GM21423 (cell line): ENCODE data around the gene DNAJB2.

Experiments used
- ATAC-seq: cut with Tn5 transposase; IDR thresholded peaks from one replicate; pipeline ENCODE4 v1.9.1; 2021; ENCODE audit warnings: mild to moderate bottlenecking, moderate library complexity; ENCODE audit not compliant: unreplicated experiment

Gene DNAJB2

DNA sequence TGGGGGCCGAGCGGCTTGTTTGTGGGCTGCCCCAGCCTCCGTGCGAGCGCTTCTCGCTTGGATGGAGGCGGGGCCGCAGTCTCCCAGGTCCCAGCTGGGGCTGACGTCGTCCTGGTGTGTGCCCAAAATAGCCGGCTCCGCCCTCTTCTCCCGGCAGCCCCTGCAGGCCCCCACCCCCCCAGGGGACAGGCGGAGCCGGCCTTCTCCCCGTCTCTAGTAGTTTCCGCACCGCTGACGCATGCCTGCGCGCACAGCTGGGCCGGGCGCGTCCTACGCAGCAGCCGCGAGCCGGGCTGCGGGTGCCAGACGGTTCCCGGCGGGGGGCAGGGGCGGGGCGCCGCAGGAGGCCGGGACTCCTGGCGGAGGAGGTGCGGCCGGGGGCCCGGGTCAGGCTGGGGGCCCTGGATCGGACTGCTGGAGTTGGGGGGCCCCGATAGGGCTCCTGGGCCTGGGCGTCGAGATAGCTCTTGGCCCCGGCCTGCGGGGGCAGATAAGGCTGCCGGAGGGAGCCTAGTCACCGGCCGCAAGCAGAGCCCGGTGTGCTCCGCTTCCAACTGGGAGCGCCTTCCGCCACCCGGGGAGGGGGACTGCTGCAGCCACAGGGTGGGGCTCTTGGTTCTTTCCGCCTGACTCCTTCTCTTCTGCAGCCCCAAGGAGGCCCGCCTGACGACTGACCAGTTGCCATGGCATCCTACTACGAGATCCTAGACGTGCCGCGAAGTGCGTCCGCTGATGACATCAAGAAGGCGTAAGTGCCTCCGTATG is at the start of gene DNAJB2:
Gene DNAJB2, plus strand, starts transcription at position 216 of the 765 bp plus-strand sequence. Its CDS starts 468 bp downstream, at position 684.
- peak; percentile 86 for ATAC-seq

DNA sequence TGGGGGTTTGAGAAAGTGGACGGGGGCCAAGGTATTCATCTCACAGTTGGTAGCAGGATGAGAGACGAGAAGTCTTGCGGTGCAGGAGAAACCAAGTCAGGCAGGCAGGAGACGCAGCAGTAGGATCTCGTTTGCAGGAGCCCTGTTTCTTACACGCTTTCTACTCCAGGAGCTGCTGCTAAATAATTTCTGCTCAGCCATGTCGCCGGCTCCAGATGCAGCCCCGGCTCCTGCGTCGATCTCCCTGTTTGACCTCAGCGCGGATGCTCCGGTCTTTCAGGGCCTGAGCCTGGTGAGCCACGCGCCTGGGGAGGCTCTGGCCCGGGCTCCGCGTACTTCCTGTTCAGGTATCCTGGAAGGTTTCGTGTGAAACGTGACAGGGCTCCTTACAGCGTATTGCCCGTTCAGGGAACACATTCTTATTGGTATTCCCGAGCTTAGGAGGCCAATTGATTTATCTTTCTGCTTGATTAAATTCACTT is 49.1 kb upstream of the DNAJB2 start:
- ATAC-seq, result no peak

DNA sequence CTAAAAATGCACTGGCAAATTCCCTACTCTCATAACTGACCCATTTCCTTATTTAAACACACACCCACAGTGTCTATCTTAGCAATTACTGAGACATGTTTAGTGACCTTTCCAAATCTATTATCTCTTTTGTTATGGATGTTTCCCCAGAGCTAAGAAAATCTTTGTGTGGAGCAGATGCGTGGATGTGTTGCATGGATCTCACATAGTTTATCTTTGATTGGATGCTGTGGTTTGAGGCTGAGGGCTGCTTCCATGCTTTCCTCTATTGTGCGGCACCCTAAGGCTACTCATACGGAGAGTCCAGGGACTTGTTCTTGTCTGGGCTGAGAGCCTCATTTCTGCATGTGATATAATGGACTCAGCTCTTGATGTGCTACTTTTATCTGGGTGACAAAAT is 44.8 kb upstream of the DNAJB2 start:
- ATAC-seq, result no peak

DNA sequence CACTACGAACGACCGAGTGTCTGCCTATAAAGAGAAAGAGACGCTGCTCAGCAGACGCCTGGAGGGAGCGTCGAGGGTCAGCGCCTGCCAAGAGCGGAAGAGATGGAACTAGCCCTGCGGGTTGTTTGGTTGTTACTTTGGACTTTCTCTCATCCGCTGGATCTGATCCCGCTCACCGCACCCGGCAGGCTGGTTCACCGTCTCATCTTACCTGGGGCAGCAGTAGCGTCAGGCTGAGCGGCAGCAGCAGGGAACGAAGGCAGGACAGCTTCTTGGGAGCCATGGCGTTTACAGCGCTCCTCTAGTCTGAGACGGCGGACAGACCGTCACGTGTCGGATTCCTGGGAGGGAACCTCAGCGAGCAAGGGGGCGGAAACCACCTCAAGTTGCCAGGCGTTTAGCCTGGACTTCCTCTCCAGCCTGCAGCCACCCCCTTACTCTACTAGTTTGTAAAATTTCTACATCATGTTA is 35.8 kb upstream of the DNAJB2 start:
- no peak for ATAC-seq

DNA sequence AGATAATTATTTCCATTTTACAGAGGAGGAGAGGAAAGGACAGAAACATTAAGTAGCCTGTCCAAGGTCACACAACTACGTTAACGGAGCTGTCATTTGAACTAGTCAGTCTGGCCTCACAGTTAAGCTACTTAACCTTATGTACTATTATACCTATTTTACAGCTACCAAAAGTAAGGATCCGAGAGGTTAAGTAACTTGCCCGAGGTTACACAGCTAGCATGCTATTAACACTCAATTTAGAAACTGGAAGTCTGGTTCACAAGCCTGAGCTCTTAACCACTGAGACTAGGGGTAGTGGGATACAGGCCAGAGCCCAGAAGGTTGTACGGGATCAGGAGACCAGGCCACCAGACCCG is 34.4 kb upstream of the DNAJB2 start:
- no peak for ATAC-seq

DNA sequence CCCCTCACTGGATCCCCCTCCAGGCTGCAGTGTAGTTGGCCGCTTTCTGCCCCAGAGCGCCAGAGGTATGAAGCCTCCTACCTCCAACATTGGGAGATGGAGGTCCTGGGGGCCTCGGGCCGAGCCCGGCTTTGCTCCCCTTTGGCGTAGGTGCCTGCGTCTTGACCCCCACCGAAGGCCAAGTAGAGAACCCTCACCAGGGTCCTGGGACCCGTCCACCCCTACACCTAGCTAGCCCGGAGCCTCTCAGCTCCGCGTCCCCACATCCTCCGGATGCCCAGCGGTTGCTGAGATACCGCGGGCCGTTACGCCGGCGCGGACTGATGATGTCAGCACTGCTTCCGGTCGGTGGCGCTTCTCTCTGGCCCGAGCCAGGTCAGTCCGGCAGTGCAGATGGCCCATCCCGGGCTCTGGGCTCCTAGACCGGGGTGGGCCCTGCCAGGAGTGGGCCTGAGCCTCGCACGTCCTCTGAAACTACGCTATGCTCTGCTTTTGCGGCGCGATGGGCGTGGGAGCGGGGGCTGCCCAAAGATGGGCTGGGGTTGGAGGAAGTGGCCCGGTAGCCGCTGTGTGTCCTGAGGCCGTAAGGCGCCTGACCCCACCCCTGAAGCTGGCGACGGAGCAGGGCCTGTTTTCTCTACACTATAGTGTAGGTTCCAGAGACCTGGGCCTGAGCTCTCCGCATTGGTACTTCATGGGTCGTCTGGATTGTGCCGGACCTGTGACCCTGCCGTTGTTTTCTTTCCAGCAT is 33.8 kb upstream of the DNAJB2 start, which contains the start of the genes GLB1L and STK16:
Gene GLB1L, minus strand, starts transcription at position 297 of the 751 bp plus-strand sequence. CDS start 1,871 bp downstream, outside the sequence.
Gene STK16, plus strand, starts transcription at position 332 of the 751 bp plus-strand sequence. CDS start 521 bp downstream, outside the sequence.
- peak; percentile 59 for ATAC-seq

DNA sequence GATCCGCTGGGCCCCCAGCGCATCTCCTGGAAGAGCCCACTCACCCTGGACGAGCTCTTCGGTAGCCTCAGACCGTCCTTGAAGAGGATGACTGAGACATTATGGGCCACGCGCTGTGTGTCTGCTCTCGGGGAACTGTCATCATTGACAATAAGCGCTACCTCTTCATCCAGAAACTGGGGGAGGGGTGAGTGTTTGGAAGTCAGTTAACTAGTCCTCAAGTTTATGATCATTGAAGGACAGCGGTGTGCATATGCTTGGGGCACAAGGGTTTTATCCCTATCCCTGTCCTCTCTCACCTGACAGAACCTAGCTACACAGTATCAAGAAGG is 33.3 kb upstream of the DNAJB2 start:
- no peak for ATAC-seq

DNA sequence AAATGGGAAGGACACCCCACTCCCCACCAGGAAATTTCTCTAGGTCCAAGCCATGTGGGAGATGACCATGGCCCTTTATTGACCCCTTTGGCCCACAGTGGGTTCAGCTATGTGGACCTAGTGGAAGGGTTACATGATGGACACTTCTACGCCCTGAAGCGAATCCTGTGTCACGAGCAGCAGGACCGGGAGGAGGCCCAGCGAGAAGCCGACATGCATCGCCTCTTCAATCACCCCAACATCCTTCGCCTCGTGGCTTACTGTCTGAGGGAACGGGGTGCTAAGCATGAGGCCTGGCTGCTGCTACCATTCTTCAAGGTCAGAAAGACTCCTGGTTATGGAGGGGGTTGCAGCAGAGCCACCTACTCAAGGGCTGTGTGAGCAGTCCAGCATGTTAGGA is 32.6 kb upstream of the DNAJB2 start:
- ATAC-seq, result no peak

DNA sequence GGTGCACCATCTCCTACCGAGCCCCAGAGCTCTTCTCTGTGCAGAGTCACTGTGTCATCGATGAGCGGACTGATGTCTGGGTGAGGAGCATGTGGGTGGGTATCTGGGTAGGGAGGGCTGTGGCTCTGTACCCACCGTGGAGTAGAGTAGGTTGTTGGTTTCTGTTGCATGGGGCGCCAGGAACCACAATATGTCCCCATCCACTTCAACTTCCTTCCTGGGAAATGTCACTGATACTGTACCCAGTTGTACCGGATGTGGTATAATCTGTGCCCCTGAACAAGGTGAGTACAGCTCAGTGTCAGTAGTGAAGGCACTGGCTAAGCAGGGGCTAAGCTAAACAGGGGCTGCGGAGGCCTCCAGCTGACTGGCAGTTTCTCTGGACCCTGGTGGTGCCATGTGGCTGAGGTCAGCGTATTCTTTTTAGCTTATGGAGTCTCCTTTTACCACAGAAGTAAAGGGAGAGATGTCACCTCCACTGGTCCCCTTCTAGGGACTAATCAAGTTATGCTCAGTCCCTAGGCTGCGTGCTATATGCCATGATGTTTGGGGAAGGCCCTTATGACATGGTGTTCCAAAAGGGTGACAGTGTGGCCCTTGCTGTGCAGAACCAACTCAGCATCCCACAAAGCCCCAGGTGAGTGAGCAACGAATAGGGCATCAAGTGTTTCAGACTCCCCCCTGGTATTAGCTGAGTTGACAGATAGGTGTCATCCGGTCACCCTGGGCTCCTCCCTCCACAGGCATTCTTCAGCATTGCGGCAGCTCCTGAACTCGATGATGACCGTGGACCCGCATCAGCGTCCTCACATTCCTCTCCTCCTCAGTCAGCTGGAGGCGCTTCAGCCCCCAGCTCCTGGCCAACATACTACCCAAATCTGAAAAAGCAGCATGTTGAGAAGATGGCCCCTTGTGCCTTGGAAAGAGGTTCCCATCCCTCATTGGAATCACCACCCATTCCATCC is 31.2 kb upstream of the DNAJB2 start:
- no peak for ATAC-seq

DNA sequence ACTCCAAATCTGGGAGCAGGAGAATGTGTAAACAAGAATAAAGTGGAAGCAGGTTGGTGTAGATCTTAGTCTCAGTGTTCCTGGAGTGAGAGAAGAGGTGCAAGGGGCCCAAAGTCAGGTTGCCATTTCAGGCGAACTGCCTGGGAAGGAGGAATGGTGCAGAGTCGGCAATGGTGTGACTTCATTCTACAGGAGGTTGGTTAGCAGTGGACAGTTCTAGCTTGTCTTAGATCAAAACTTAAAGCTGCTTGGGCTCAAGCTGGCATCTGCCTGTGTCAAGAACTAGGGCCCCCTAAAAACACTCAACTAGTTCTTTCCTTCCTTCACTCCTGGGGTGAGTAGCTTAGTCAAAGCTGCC is 30.3 kb upstream of the DNAJB2 start:
- ATAC-seq, result no peak

DNA sequence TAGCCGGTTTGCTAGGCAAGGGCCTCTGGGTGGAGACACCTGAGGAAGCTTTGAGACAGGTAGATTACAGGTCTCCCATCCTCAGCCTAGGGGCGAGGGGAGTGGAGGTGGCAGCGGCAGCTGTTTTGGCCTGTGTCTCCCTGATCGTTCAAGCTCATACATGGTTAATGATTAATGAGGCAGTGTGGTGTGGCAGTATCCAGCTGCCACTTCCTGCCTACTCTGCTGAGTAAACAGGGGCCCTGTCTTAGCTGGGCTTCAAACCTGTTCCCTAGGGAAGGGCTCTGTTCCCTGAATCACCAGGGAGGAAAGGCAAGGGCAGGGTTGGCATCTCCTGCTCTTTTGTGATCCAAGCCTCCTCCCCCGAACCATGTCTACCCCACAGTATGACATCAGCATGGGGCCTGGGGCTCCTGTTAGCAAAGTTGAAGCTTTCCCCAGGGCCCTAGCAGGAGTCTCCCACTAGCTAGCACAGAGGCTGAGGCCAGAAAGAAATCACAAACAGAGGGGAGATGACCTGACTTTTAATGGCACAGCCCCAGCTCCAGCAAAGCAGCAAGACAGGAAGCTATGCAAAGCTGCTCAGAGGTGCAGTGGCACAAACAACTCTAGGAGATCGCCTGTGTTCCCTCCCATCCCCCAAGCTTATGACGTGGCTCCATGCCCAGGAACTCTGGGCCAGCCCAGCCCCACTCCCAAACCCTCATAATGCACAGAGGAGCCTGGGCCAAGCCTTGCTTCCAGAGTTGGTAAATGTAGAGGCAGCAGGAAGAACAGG is 29.8 kb upstream of the DNAJB2 start:
- ATAC-seq, result peak; percentile 46

DNA sequence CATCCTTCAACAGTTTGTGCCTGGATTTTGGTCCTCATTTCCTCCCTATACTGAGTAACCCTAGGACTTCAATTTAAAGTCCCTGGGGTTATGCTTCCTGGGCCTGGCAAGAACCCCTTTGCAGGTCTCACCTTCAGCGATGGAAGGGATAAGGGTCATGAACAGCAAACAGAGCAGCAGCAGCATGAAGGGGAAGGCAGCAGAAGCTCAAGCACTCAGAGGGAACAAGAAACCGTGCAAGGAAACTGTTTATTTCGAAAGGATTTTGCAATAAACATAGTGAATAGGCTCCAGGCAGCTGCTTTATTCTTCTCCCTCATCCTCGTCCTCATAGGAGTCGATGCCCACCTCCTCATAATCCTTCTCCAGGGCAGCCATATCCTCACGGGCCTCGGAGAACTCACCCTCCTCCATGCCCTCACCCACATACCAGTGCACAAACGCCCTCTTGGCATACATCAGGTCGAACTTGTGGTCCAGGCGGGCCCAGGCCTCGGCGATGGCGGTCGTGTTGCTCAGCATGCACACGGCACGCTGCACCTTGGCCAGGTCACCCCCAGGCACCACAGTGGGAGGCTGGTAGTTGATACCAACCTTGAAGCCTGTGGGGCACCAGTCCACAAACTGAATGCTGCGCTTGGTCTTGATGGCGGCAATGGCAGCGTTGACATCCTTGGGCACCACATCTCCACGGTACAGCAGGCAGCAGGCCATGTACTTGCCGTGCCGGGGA is 29.0 kb upstream of the DNAJB2 start:
- ATAC-seq, result no peak

DNA sequence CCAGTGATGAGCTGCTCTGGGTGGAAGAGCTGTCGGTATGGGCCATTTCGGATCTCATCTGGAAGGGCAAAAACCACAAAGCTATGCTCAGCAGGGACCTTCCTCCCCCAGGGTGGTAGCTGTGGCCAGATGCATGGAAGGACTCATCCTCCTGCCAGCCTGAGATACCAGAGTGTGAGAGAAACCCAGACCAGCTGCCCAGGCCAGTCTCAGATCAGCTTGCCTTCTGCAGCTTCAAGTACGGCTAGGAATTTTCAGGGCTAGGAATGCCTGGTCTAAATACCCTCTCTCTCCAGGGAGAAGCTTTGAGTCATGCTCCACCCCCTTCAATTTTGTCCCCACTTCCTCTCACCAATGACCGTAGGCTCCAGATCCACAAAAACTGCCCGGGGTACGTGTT is 27.5 kb upstream of the DNAJB2 start:
- no peak for ATAC-seq

DNA sequence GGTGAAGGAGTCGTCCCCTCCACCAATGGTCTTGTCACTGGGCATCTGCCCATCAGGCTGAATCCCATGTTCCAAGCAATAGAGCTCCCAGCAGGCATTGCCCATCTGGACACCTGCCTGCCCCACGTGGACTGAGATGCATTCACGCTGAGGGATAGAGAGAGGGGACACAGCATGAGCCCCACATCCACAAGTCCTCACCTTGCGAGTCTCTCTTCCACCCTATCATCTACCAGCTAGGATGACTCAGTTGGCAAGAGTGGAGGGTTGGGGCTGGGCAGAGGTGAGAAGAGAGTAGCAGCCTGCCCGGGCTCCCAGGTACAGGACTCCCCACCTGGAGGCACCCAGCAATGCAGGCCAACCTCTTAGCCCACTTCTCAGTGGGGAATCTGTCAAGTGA is 27.1 kb upstream of the DNAJB2 start:
- ATAC-seq, result no peak

DNA sequence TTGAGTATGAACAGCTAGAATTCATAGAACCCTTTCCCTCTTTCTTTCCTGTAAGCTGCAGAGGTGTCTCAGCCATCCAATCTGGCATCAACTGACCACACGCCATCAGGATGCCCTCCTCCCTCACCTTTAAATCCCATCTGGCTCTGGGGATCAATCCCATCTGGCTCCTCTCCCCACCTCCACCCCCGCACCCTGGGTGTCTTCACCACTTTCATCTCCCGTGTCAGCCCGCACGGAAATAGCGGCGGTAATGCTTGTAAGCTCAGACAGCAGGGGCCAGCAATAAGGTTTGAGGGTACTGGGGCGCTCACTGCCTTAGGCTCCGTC is 26.6 kb upstream of the DNAJB2 start:
- ATAC-seq, result no peak

DNA sequence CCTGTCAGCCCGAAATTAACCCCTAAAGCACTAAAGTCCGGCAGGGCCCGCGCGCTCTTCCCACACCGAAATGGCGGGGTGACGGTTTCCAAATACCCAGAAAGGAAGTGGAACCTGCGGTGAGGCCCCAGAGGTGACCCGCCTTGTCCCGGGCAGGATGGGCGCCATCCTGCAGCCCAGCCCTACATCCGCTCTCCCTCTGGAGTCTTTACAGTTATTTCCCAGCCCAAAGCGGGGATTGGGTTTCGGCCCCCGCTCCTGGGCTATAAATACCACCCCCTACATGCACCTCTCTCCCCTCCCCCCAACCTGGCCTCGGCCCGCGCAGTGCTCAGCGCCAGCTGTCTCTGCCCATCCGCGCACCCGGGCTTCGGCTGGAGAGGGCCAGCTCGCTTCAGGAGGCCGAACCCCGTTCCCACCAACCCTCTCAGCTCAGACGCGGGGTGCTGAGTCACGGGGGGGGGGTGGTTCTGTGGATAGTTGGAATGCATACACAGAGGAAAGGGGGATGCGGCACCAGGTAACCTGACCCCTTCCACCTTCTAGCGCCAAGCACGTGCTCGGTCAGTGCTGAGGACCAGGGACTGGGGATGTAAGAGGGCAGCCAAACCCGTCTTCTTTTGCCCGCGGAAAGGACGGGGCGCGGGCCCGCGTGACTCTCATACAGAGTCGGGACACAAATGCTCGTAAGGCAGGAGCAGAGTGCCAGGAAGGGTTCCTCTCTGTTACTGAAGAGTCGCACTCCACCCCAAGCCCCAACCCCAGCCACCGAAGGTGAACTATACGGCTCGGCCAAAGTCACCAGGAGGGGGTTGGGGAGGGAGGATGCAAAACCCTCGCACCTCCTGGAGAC is 26.0 kb upstream of the DNAJB2 start, which contains the start of gene TUBA4B:
Gene TUBA4B, plus strand, starts transcription at position 344 of the 853 bp plus-strand sequence. Its CDS starts 165 bp downstream, at position 509.
- no peak for ATAC-seq

DNA sequence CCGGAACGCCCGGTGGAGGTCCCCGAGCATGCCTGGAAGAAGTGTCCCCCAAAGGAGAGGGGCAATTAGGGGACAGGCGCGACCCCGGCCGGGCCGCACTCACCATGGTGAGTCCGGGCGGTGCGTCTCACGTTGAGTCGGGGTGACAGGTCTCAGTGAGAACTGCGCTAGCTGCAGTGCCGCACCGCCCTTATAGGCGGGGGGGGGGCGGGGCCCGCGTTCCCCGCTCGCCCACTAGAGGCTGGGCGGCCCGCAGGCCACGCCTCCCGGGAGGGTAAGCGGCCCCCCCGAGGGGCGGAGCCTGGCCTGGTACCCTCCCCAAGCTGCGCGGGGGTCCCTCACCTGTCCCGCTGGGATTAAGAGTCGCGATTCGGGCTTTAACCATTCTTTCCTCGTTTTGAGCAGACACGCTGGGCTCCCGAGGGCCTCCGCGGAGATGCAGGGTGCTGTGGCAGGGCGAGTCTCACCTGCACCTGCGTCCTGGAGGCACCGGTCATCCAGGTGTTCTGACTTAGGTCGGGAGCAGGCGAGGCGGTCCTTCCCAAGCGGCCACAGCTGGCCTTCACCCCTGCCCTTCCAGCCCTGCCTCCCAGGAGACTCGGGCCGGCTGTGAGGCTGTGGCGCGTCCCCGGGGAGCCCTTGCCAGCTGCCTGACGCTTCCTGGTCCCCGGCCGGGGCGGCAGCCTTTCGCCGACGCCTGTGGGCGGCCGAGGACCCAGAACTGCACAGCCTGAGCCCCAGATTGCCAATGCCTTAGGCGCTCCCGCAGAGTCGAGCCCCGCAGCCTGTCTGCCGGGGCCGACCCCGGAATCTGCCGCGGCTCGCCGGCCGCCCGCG is 25.2 kb upstream of the DNAJB2 start, which contains the start of gene TUBA4A:
Gene TUBA4A, minus strand, starts transcription at position 166 of the 837 bp plus-strand sequence. Its CDS starts 60 bp downstream, at position 106.
- peak; percentile 47 for ATAC-seq
